IMR-90 (cell line): Measurements from ENCODE around the gene RBMS3. TPM values are rescaled to one million over a fixed set of nuclear protein-coding genes. Genes with fewer than 3 reads are reported as not detected.

Experiments
- ATAC-seq: fragments of 200-7000 bp; cut with Tn5 transposase; 2 replicates; pipeline ENCODE4 v1.9.1; 2020; ENCODE audit warnings: low read depth, mild to moderate bottlenecking, moderate library complexity
- BruUV-seq: library from RNA; stranded (reverse); fragments of 400-500 nt; replicated peaks from 2 replicates; lab custom pipeline; 2021; lab: Mats Ljungman, UMichigan
- CTCF ChIA-PET: fragments of 300-600 bp; formaldehyde crosslinking; extraction: SDS; loops from one replicate; lab custom pipeline; 2021; ENCODE audit warnings: antibody characterized with exemption; lab: Yijun Ruan, JAX
- POLR2A ChIA-PET: fragments of 300-600 bp; sonication (Branson Sonifier 250); formaldehyde crosslinking; loops from one replicate; lab custom pipeline; 2022; ENCODE audit warnings: antibody characterized with exemption; ENCODE audit not compliant: unreplicated experiment; lab: Charles Lee
- DNase-seq: peaks from one replicate; pipeline ENCODE4 v3.0.0; 2013
- H2AFZ ChIP-seq: replicated peaks from 2 replicates; pipeline ENCODE3; 2013; ENCODE audit warnings: low read length, mild to moderate bottlenecking; ENCODE audit not compliant: poor library complexity
- H2AK5ac ChIP-seq: 2 replicates; pipeline ENCODE4 v1.6.1; 2013; ENCODE audit warnings: low read depth, low read length, inconsistent platforms
- H2AK9ac ChIP-seq: replicated peaks from 2 replicates; pipeline ENCODE3; 2013; ENCODE audit warnings: mild to moderate bottlenecking, low read depth, low read length, moderate library complexity; ENCODE audit not compliant: poor library complexity
- H2BK120ac ChIP-seq: 2 replicates; pipeline ENCODE4 v1.6.1; 2013; ENCODE audit warnings: low read depth, low read length, inconsistent platforms
- H2BK15ac ChIP-seq: 3 replicates; pipeline ENCODE4 v1.6.1; 2013; ENCODE audit warnings: low read depth, low read length, inconsistent platforms
- H2BK20ac ChIP-seq: 2 replicates; pipeline ENCODE4 v1.6.1; 2013; ENCODE audit warnings: low read depth, mild to moderate bottlenecking, inconsistent platforms, low read length, moderate library complexity
- H2BK5ac ChIP-seq: 2 replicates; pipeline ENCODE4 v1.6.1; 2013; ENCODE audit warnings: mild to moderate bottlenecking, low read depth, low read length, inconsistent platforms; ENCODE audit not compliant: poor library complexity, severe bottlenecking
- H3K14ac ChIP-seq: replicated peaks from 2 replicates; pipeline ENCODE4 v1.6.1; 2013; ENCODE audit warnings: low read depth, low read length, inconsistent platforms
- H3K18ac ChIP-seq: 2 replicates; pipeline ENCODE4 v1.6.1; 2013; ENCODE audit warnings: low read depth, low read length, control low read depth
- H3K23ac ChIP-seq: 2 replicates; pipeline ENCODE4 v1.6.1; 2013; ENCODE audit warnings: low read depth, low read length, inconsistent platforms
- H3K27ac ChIP-seq: 2 replicates; pipeline ENCODE4 v1.5.1; 2013; ENCODE audit warnings: mild to moderate bottlenecking, control low read depth, low read length; ENCODE audit not compliant: insufficient read depth
- H3K27me3 ChIP-seq: 2 replicates; pipeline ENCODE4 v1.6.1; 2013; ENCODE audit warnings: low read length; ENCODE audit not compliant: control insufficient read depth, insufficient read depth
- H3K36me3 ChIP-seq: 2 replicates; pipeline ENCODE4 v1.6.1; 2013; ENCODE audit warnings: low read length, mixed read lengths; ENCODE audit not compliant: control insufficient read depth, insufficient read depth
- H3K4ac ChIP-seq: 2 replicates; pipeline ENCODE4 v1.6.1; 2013; ENCODE audit warnings: low read depth, low read length, inconsistent platforms
- H3K4me1 ChIP-seq: 2 replicates; pipeline ENCODE4 v1.6.1; 2013; ENCODE audit warnings: low read length, mixed read lengths; ENCODE audit not compliant: control insufficient read depth, insufficient read depth
- H3K4me2 ChIP-seq: 2 replicates; pipeline ENCODE4 v1.6.1; 2013; ENCODE audit warnings: low read depth, mild to moderate bottlenecking, control low read depth, low read length, moderate library complexity
- H3K4me3 ChIP-seq: 2 replicates; pipeline ENCODE4 v1.5.1; 2013; ENCODE audit warnings: low read depth, mild to moderate bottlenecking, control low read depth, low read length, moderate library complexity; ENCODE audit not compliant: insufficient read depth
- H3K56ac ChIP-seq: 2 replicates; pipeline ENCODE4 v1.6.1; 2013; ENCODE audit warnings: low read length, inconsistent platforms; ENCODE audit not compliant: insufficient read depth; ENCODE audit errors: extremely low read depth
- H3K79me1 ChIP-seq, 2 experiments: 2 replicates each; pipeline ENCODE4 v1.6.1; 2013; ENCODE audit warnings: low read length in 2 of 2, inconsistent platforms in 1 of 2, low read depth in 1 of 2
- H3K9ac ChIP-seq: 2 replicates; pipeline ENCODE4 v1.6.1; 2013; ENCODE audit warnings: low read depth, low read length, control low read depth
- H3K9me1 ChIP-seq: 2 replicates; pipeline ENCODE4 v1.6.1; 2013; ENCODE audit warnings: low read length, inconsistent platforms; ENCODE audit not compliant: insufficient read depth
- H3K9me3 ChIP-seq: 2 replicates; pipeline ENCODE4 v1.6.1; 2013; ENCODE audit warnings: low read length; ENCODE audit not compliant: control insufficient read depth, insufficient read depth
- H4K20me1 ChIP-seq: 2 replicates; pipeline ENCODE4 v1.6.1; 2013; ENCODE audit warnings: low read length, inconsistent platforms; ENCODE audit not compliant: insufficient read depth
- H4K5ac ChIP-seq: 2 replicates; pipeline ENCODE4 v1.6.1; 2013; ENCODE audit warnings: mild to moderate bottlenecking, low read depth, low read length, control low read depth
- H4K8ac ChIP-seq, 2 experiments: 2 replicates each; pipeline ENCODE4 v1.6.1; 2013; ENCODE audit warnings: low read depth in 2 of 2, low read length in 2 of 2, control low read depth in 1 of 2, inconsistent platforms in 1 of 2
- H4K91ac ChIP-seq: 2 replicates; pipeline ENCODE4 v1.6.1; 2013; ENCODE audit warnings: low read depth, low read length, inconsistent platforms; ENCODE audit not compliant: insufficient read depth
- FOS ChIP-seq: fragments of 150-350 bp; IDR thresholded peaks from 2 replicates; pipeline ENCODE4 v1.6.1; 2016; ENCODE audit warnings: low read depth, low read length
- RCOR1 ChIP-seq: IDR thresholded peaks from 2 replicates; pipeline ENCODE4 v1.6.1; 2012; ENCODE audit warnings: mild to moderate bottlenecking, low read length, improper control_type of control experiment; ENCODE audit not compliant: insufficient replicate concordance
- WGBS, 2 experiments: methylation state at CpG; one replicate each; pipeline versions ENCODE4 v1.1.5 to v1.1.7; 2013; ENCODE audit warnings: missing lambda C conversion rate in 2 of 2; ENCODE audit not compliant: insufficient read length in 1 of 2; ENCODE audit errors: extremely low coverage in 2 of 2; 5-methylcytosine and 5-hydroxymethylcytosine counted together
- dilution Hi-C: fragments of 300-500 bp; cut with HindIII; formaldehyde crosslinking; loops from one replicate; pipeline ENCODE4 v1.14.3; 2018; ENCODE audit warnings: low sequenced_read_pairs; ENCODE audit not compliant: unreplicated experiment
- in situ Hi-C: fragments of 300-500 bp; cut with MboI; formaldehyde crosslinking; loops from 3 replicates; pipeline ENCODE4 v1.14.3; 2019; ENCODE audit warnings: low sequenced_read_pairs, inconsistent platforms, mixed read lengths
- intact Hi-C: fragments of 100-400 bp; cut with micrococcal nuclease; formaldehyde crosslinking; loops from 2 replicates; pipeline ENCODE4 v1.10.0; 2022
- polyA plus RNA-seq, 3 experiments: library from polyadenylated mRNA; depleted of rRNA; stranded (reverse); fragments of >200 nt; gene quantifications; 2 replicates each; pipeline ENCODE4 v1.2.3, GENCODE V29; 2012; ENCODE audit warnings: low replicate concordance in 1 of 3
- total RNA-seq: library from RNA; depleted of rRNA; stranded (reverse); fragments of >200 nt; gene quantifications from 2 replicates; pipeline ENCODE4 v1.2.3, GENCODE V29; 2012

RBMS3 gene
- total and polyA plus RNA-seq, 2 of the 4 experiments (the other 2 are of a cell fraction): 15.2 to 127 TPM

DNA sequence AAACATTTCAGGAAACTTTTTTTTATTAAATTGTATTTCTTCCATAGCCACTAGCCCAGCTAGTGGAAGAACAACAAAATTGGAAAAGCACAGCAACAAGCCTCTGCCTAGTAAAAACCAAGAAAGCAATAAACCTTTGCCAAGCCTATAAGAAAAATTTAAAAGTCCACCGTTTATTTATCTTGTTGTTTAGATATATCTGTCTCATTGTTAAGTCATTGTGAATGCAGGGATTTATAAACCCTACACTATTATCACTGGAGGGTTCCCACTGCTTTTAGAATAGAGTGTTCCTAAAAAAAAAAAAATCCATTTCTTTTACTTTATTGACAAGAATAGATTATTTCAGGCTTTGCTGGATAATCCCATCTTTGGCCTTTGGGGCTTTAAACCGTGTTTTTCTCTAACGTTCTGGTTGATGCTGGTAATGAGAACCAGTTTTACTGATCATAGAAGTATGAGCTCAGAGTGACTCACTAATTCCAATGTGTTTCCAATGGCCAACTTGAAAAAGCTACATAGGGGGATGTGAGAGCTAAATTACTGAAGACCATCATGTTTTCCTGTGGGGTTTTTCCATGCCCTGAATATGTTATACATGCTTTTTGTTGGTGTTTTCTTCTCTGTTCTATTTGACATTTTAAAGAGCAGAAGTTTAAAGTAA lies 634.1 kb downstream of the RBMS3 start:
- no peak overlapping the region for H3K4ac ChIP-seq
- H3K27me3 ChIP-seq: no peaks in the 10 kb centered on the region
- no peak overlapping the region for H2BK20ac ChIP-seq
- no peak overlapping the region for H3K4me2 ChIP-seq
- dilution Hi-C loops: no loop called here
- no peak overlapping the region for H2BK15ac ChIP-seq
- no peak overlapping the region for H2BK120ac ChIP-seq
- peak; percentile 78 for DNase-seq
- no peak overlapping the region for H3K23ac ChIP-seq
- ATAC-seq: peak; percentile 65
- no peak overlapping the region for H2BK5ac ChIP-seq
- H3K9me1 ChIP-seq: no peaks in the 10 kb centered on the region
- BruUV-seq: no TSS peak
- intact Hi-C loops: no loop called here
- H3K9me3 ChIP-seq: no peaks in the 10 kb centered on the region
- WGBS, 2 experiments: no CpG with 5 or more reads among the region's 3 CpGs
- no peak overlapping the region for H3K9ac ChIP-seq
- no peak overlapping the region for H4K91ac ChIP-seq
- no peaks in the 10 kb centered on the region for H3K36me3 ChIP-seq
- no peak overlapping the region for H4K5ac ChIP-seq
- H2AK9ac ChIP-seq: no peak overlapping the region
- TF ChIP-seq RCOR1 (no peak), FOS (peak; percentile 45; the same call in 1 of the 2 replicates)
- no peak overlapping the region for H2AFZ ChIP-seq
- H3K4me1 ChIP-seq: peaks cover 1% of the 10 kb centered on the region; the same call in 1 of the 2 replicates
- no peaks in the 10 kb centered on the region for H4K20me1 ChIP-seq
- H3K18ac ChIP-seq: no peak overlapping the region; the same call in 1 of the 2 replicates
- CTCF ChIA-PET: interaction anchor here (0.7 kb wide), 1 partner anchor 63 kb away, joined by 3 read pairs; no protein-coding TSS in a partner anchor
- H4K8ac ChIP-seq: no peak overlapping the region
- in situ Hi-C loops: no loop called here
- H3K14ac ChIP-seq: no peak overlapping the region
- no peak overlapping the region for H3K56ac ChIP-seq
- no peak overlapping the region for H3K27ac ChIP-seq
- no peaks in the 10 kb centered on the region; a peak in 1 of 4 replicates for H3K79me1 ChIP-seq
- H3K4me3 ChIP-seq: no peak overlapping the region
- no peak overlapping the region for H2AK5ac ChIP-seq
- POLR2A ChIA-PET: no interaction called here
